ENCODE data around the gene KCNE2.

KCNE2 gene

DNA sequence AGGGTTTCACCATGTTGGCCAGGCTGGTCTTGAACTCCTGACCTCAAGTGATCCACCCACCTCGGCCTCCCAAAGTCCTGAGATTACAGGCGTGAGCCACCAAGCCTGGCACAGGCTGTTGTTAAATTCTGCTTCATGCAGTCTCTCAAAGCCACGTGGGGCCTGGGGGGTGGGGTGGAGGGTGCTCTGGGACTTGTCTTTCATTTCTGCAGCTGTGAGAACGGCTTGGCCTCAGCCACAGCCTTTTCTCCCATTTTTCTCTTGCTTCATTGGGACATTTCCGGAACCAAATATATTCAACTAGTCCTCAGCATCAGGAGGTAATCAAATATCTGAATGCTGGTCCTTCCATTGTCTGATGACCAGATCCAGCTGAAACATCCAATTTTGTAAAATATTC is 27.6 kb upstream of the KCNE2 start:
- H3K36me3 ChIP-seq (replicated peaks; ENCODE audit: low read depth, low read length) = no peaks in the 10 kb centered on the region
- no peak overlapping the region for H3K27ac ChIP-seq (ENCODE audit: low read length)
- H3K27me3 ChIP-seq (ENCODE audit: low read depth, low read length) = no peaks in the 10 kb centered on the region
- H3K79me2 ChIP-seq (ENCODE audit: low read length) = no peaks in the 10 kb centered on the region
- H3K4me2 ChIP-seq (ENCODE audit: low read length) = no peak overlapping the region
- no peaks in the 10 kb centered on the region for H4K20me1 ChIP-seq (ENCODE audit: insufficient read depth, low read length)
- no peaks in the 10 kb centered on the region for H3K4me1 ChIP-seq (ENCODE audit: low read length)
- H3K9me3 ChIP-seq (ENCODE audit: insufficient read depth, low read length) = no peaks in the 10 kb centered on the region
- no peak overlapping the region for H2AFZ ChIP-seq (ENCODE audit: low read depth, low read length)
- TF ChIP-seq CTCF (IDR thresholded peaks at IDR 0.05; ENCODE audit: low read depth, low read length) (no peak), EZH2phosphoT487 (IDR thresholded peaks at IDR 0.05; ENCODE audit: low read depth) (no peak)
- no peak overlapping the region for H3K9ac ChIP-seq (ENCODE audit: low read length)
- no peak overlapping the region for H3K4me3 ChIP-seq (ENCODE audit: low read length)

DNA sequence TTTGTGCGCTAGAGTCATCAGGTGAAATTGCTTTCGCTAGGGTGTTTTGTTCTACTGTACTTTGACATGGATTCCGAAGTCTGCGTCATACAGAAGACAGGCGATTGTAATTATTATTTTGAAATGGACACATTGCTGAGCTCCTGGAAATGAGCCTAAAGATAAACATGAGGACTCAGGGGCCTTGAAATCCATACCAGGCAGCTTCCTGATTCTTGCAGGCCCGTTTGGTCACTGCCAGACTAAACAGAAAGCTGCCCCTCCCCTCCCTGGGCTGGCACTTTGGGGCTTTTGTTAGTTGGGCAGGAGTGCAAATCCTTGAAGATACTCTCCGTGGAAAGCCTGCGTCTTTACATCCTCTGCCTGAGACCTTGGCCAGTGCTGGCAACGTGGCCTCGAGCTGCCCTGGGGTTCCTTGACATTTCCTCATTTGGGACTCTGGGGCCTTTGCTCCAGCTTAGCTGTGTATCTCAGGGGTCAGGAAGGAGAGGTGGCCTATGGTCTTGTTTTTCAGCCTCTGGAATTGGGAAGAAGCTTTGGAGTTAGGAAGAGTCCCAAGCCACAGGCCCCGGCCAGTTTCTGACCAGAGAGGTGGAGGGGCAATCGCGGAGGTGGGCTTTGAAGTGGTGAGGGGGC is 26.9 kb upstream of the KCNE2 start:
- no peaks in the 10 kb centered on the region for H3K36me3 ChIP-seq (replicated peaks; ENCODE audit: low read depth, low read length)
- H3K4me2 ChIP-seq (ENCODE audit: low read length) = no peak overlapping the region
- no peaks in the 10 kb centered on the region for H3K79me2 ChIP-seq (ENCODE audit: low read length)
- TF ChIP-seq EZH2phosphoT487 (IDR thresholded peaks at IDR 0.05; ENCODE audit: low read depth) = no peak
- TF ChIP-seq CTCF (IDR thresholded peaks at IDR 0.05; ENCODE audit: low read depth, low read length) = no peak
- no peak overlapping the region for H3K27ac ChIP-seq (ENCODE audit: low read length)
- H2AFZ ChIP-seq (ENCODE audit: low read depth, low read length) = no peak overlapping the region
- no peak overlapping the region for H3K4me3 ChIP-seq (ENCODE audit: low read length)
- no peaks in the 10 kb centered on the region for H3K27me3 ChIP-seq (ENCODE audit: low read depth, low read length)
- H3K4me1 ChIP-seq (ENCODE audit: low read length) = no peaks in the 10 kb centered on the region
- no peaks in the 10 kb centered on the region for H3K9me3 ChIP-seq (ENCODE audit: insufficient read depth, low read length)
- no peak overlapping the region for H3K9ac ChIP-seq (ENCODE audit: low read length)
- no peaks in the 10 kb centered on the region for H4K20me1 ChIP-seq (ENCODE audit: insufficient read depth, low read length)

- Histone ChIP-seq H3K9me3 (ENCODE audit: insufficient read depth, low read length) (no peaks in the 10 kb centered on the region), H3K4me3 (ENCODE audit: low read length) (no peak overlapping the region), H3K79me2 (ENCODE audit: low read length) (no peaks in the 10 kb centered on the region), H2AFZ (ENCODE audit: low read depth, low read length) (no peak overlapping the region), H4K20me1 (ENCODE audit: insufficient read depth, low read length) (no peaks in the 10 kb centered on the region), H3K9ac (ENCODE audit: low read length) (no peak overlapping the region), H3K36me3 (replicated peaks; ENCODE audit: low read depth, low read length) (no peaks in the 10 kb centered on the region), H3K27ac (ENCODE audit: low read length) (no peak overlapping the region), H3K27me3 (ENCODE audit: low read depth, low read length) (no peaks in the 10 kb centered on the region), H3K4me2 (ENCODE audit: low read length) (no peak overlapping the region), H3K4me1 (ENCODE audit: low read length) (no peaks in the 10 kb centered on the region)
- no peak for TF ChIP-seq EZH2phosphoT487 (IDR thresholded peaks at IDR 0.05; ENCODE audit: low read depth)
- TF ChIP-seq CTCF (IDR thresholded peaks at IDR 0.05; ENCODE audit: low read depth, low read length) = no peak
Measured at GRCh38 chr21:34337741-34338140, 26.1 kb upstream of the KCNE2 start.

- Histone ChIP-seq H3K4me1 (ENCODE audit: low read length) (no peaks in the 10 kb centered on the region), H3K9me3 (ENCODE audit: insufficient read depth, low read length) (no peaks in the 10 kb centered on the region), H3K36me3 (replicated peaks; ENCODE audit: low read depth, low read length) (no peaks in the 10 kb centered on the region), H3K27ac (ENCODE audit: low read length) (no peak overlapping the region), H3K4me2 (ENCODE audit: low read length) (no peak overlapping the region), H4K20me1 (ENCODE audit: insufficient read depth, low read length) (no peaks in the 10 kb centered on the region), H3K4me3 (ENCODE audit: low read length) (no peak overlapping the region), H3K79me2 (ENCODE audit: low read length) (no peaks in the 10 kb centered on the region), H3K27me3 (ENCODE audit: low read depth, low read length) (no peaks in the 10 kb centered on the region), H2AFZ (ENCODE audit: low read depth, low read length) (no peak overlapping the region), H3K9ac (ENCODE audit: low read length) (no peak overlapping the region)
- no peak for TF ChIP-seq CTCF (IDR thresholded peaks at IDR 0.05; ENCODE audit: low read depth, low read length)
- TF ChIP-seq EZH2phosphoT487 (IDR thresholded peaks at IDR 0.05; ENCODE audit: low read depth) = no peak
Measured at GRCh38 chr21:34338226-34338625, 25.6 kb upstream of the KCNE2 start.

All from OCI-LY3 (cell line).